ENCODE data around the gene RCOR2.

The RCOR2 gene

DNA sequence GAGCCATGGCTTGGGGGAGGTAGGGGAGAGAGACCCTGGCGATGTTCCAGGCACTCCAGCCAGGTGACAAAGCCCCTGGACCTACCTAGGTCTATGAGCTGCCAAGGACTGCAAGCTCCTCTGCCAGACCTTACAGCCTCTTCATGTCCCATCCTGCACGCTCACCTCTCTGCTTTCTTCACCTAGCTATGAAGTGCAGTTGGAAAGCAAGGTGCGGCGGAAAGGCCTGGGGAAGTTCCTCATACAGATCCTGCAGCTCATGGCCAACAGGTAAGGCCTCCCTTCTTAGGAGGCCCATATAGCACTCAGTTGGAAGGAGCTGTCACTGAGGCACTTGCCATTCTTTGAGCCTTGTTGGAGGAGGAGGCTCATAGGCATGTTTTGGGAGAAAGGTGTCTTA, 35.6 kb upstream of the RCOR2 start:
- Histone ChIP-seq H3K4me3 (ENCODE audit: low read depth, low read length) (no peak overlapping the region), H3K9me3 (ENCODE audit: control insufficient read depth, low read length) (no peaks in the 10 kb centered on the region), H3K27ac (no peak overlapping the region), H3K4me1 (no peaks in the 10 kb centered on the region), H3K79me2 (no peaks in the 10 kb centered on the region), H3K36me3 (ENCODE audit: control insufficient read depth, insufficient read depth, low read length) (no peaks in the 10 kb centered on the region), H2AFZ (no peak overlapping the region), H3K4me2 (ENCODE audit: low read length) (no peak overlapping the region), H3K9ac (no peak overlapping the region), H3K27me3 (ENCODE audit: control insufficient read depth, insufficient read depth, low read length) (no peaks in the 10 kb centered on the region)
- TF ChIP-seq, protein P1, sequence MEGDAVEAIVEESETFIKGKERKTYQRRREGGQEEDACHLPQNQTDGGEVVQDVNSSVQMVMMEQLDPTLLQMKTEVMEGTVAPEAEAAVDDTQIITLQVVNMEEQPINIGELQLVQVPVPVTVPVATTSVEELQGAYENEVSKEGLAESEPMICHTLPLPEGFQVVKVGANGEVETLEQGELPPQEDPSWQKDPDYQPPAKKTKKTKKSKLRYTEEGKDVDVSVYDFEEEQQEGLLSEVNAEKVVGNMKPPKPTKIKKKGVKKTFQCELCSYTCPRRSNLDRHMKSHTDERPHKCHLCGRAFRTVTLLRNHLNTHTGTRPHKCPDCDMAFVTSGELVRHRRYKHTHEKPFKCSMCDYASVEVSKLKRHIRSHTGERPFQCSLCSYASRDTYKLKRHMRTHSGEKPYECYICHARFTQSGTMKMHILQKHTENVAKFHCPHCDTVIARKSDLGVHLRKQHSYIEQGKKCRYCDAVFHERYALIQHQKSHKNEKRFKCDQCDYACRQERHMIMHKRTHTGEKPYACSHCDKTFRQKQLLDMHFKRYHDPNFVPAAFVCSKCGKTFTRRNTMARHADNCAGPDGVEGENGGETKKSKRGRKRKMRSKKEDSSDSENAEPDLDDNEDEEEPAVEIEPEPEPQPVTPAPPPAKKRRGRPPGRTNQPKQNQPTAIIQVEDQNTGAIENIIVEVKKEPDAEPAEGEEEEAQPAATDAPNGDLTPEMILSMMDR (IDR thresholded peaks at IDR 0.05): no peak

DNA sequence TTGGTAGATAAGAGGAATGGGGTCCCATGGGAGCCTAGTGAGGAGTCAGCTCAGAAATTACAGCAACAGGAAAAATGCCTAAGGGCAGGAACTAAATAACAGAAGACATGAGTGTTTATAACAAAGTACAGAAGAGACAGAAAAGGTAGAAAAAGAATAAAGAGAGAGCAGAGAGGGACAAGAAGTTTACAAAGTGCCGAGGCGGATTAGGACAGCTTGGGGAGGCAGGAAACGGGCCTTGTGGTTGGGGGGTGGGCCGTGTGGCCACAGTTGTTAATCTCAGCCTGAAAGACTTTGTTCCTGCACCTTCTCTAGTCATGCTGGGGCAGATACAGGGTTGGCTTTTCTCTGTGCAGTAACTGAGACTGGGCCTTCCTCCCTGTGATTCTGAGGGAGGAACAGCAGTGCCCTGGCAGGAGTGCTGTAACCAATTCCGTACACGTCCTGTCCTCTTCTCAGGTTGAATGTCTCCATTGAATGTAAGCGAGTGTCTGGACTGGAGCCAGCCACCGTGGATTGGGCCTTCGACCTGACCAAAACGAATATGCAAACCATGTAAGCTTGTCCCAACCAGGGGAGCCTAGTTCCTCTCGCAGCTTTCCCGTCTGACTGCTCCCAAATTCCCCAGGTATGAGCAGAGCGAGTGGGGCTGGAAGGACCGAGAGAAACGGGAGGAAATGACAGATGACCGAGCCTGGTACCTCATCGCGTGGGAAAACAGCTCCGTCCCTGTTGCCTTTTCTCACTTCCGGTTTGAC, 35.0 kb upstream of the RCOR2 start:
- H3K27ac ChIP-seq: no peak overlapping the region
- H3K36me3 ChIP-seq (ENCODE audit: control insufficient read depth, insufficient read depth, low read length): no peaks in the 10 kb centered on the region

DNA sequence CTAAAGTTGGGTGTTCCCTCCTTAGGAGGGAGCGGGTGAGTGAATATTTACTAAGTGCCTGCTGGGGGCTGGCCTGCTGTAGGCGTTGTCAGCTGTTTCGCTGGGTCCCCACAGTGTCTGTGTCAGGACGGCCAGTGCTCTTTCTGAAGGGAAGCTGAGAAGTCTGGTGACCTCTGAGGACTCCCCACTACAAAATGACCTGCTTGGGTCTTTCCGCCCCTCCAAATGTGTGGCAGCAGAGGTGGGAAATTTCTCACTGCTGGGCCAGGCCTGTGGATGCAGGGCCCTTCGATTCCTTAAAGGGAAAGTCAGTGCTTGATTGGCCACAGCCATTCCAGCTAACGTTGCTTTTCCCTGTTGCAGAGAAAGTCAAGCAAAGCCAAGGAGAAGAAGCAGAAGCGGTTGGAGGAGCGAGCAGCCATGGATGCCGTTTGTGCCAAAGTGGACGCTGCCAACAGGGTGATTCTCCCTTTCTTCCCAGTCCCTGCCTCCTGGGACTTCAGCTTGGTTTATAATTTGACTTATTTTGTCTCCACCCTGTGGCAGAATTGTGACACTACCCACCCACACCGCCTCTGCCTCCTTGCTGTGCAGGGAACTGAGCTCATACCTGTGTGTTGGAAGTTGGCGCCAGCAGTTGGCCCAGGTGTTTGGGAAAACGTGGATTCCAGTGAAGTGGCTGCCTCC, 28.7 kb upstream of the RCOR2 start:
- Histone ChIP-seq H3K4me3 (ENCODE audit: low read depth, low read length) (no peak overlapping the region), H2AFZ (peak overlapping the region; percentile 42), H3K79me2 (peaks cover 3% of the 10 kb centered on the region), H3K9ac (no peak overlapping the region), H3K4me1 (peaks cover 9% of the 10 kb centered on the region), H3K4me2 (ENCODE audit: low read length) (peak overlapping the region; percentile 33), H3K27ac (peak overlapping the region; percentile 77), H3K36me3 (ENCODE audit: control insufficient read depth, insufficient read depth, low read length) (no peaks in the 10 kb centered on the region), H3K27me3 (ENCODE audit: control insufficient read depth, insufficient read depth, low read length) (no peaks in the 10 kb centered on the region), H3K9me3 (ENCODE audit: control insufficient read depth, low read length) (no peaks in the 10 kb centered on the region)
- TF ChIP-seq, protein P1 (IDR thresholded peaks at IDR 0.05): peak; percentile 52

More for the DNA sequence above, 35.0 kb upstream of the RCOR2 start:
- TF ChIP-seq, protein P1 (IDR thresholded peaks at IDR 0.05): no peak
- Histone ChIP-seq H3K27me3 (ENCODE audit: control insufficient read depth, insufficient read depth, low read length) (no peaks in the 10 kb centered on the region), H3K4me1 (no peaks in the 10 kb centered on the region), H3K79me2 (no peaks in the 10 kb centered on the region), H2AFZ (no peak overlapping the region), H3K4me3 (ENCODE audit: low read depth, low read length) (no peak overlapping the region), H3K9me3 (ENCODE audit: control insufficient read depth, low read length) (no peaks in the 10 kb centered on the region), H3K4me2 (ENCODE audit: low read length) (no peak overlapping the region), H3K9ac (no peak overlapping the region)

DNA sequence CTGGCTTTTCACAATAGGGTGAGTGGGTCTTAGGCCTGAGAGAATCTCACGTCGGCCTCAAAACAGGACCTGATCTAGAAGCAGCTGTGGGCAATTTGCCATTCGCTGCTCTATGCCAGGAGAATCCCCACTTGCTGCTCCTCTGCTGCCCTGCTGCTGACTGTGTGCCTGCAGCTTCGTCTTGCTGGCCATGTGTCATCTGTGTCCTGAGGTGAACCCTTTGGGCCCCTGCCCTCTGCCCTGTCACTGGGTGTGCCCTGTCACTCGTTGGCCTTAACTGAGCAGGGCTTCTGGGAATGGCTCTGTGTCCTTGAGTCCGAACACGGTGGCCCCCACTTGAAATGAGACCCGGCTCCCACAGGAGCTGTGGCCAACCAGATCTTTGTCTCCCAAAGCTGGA, 28.0 kb upstream of the RCOR2 start:
- H3K27ac ChIP-seq: peak overlapping the region; percentile 77
- no peak overlapping the region for H2AFZ ChIP-seq
- no peak overlapping the region for H3K9ac ChIP-seq
- TF ChIP-seq, protein P1 (IDR thresholded peaks at IDR 0.05): no peak
- peaks cover 3% of the 10 kb centered on the region for H3K79me2 ChIP-seq
- H3K9me3 ChIP-seq (ENCODE audit: control insufficient read depth, low read length): no peaks in the 10 kb centered on the region
- H3K27me3 ChIP-seq (ENCODE audit: control insufficient read depth, insufficient read depth, low read length): no peaks in the 10 kb centered on the region
- no peak overlapping the region for H3K4me2 ChIP-seq (ENCODE audit: low read length)
- H3K36me3 ChIP-seq (ENCODE audit: control insufficient read depth, insufficient read depth, low read length): no peaks in the 10 kb centered on the region
- no peak overlapping the region for H3K4me3 ChIP-seq (ENCODE audit: low read depth, low read length)
- peaks cover 9% of the 10 kb centered on the region for H3K4me1 ChIP-seq

Data from parathyroid adenoma (tissue), 2 donors.